Ureter (tissue), 1 donor: Measurements from ENCODE around the gene PPP1R3G. TPM values are rescaled to one million over a fixed set of nuclear protein-coding genes. Genes with fewer than 3 reads are reported as not detected.

Source experiments
- DNase-seq: peaks from one replicate; pipeline ENCODE4 v3.0.0-alpha.2; 2020; ENCODE audit warnings: low spot score
- total RNA-seq: library from RNA; stranded (reverse); gene quantifications from one replicate; pipeline ENCODE4 v1.2.4, GENCODE V29; 2023
- donor health status: DM: yes; HTN: yes; CAD: no.

PPP1R3G gene
- total RNA-seq, 1 donor from 2014 or later = 2.9 TPM

GRCh38 chr6:5072440-5072839 lies 12.7 kb upstream of the PPP1R3G start:
- DNase-seq = no peak

GRCh38 chr6:5073992-5074391 lies 11.1 kb upstream of the PPP1R3G start:
- DNase-seq = no peak

- no peak for DNase-seq
Observed at GRCh38 chr6:5076931-5077330, 8.2 kb upstream of the PPP1R3G start.

GRCh38 chr6:5078121-5078669 lies 6.9 kb upstream of the PPP1R3G start:
- no peak for DNase-seq

- no peak for DNase-seq
Observed at GRCh38 chr6:5079692-5080091, 5.4 kb upstream of the PPP1R3G start.

- DNase-seq = no peak
Observed at GRCh38 chr6:5080574-5080973, 4.6 kb upstream of the PPP1R3G start.

- DNase-seq = no peak
Observed at GRCh38 chr6:5081182-5081581, 4.0 kb upstream of the PPP1R3G start.

GRCh38 chr6:5081955-5082354 lies 3.2 kb upstream of the PPP1R3G start:
- DNase-seq = no peak

GRCh38 chr6:5082487-5083306 lies 2.4 kb upstream of the PPP1R3G start:
- DNase-seq = peak; percentile 80

- no peak for DNase-seq
Observed at GRCh38 chr6:5083307-5083583, 1.9 kb upstream of the PPP1R3G start.

GRCh38 chr6:5083813-5084359 lies 1.3 kb upstream of the PPP1R3G start:
- DNase-seq = no peak

GRCh38 chr6:5084360-5084780 lies 771 bp upstream of the PPP1R3G start:
- DNase-seq = peak; percentile 64

GRCh38 chr6:5085648-5086293 lies 630 bp downstream of the PPP1R3G start:
- DNase-seq = no peak

GRCh38 chr6:5086294-5086890 lies 1.3 kb downstream of the PPP1R3G start:
- DNase-seq = no peak

GRCh38 chr6:5087389-5087788 lies 2.2 kb downstream of the PPP1R3G start:
- DNase-seq = no peak

- no peak for DNase-seq
Observed at GRCh38 chr6:5088780-5089179, 3.6 kb downstream of the PPP1R3G start.

- DNase-seq = no peak
Observed at GRCh38 chr6:5089481-5090438, 4.6 kb downstream of the PPP1R3G start.

GRCh38 chr6:5090603-5091002 lies 5.5 kb downstream of the PPP1R3G start:
- no peak for DNase-seq

GRCh38 chr6:5091210-5092069 lies 6.3 kb downstream of the PPP1R3G start:
- DNase-seq = no peak

GRCh38 chr6:5093231-5094015 lies 8.3 kb downstream of the PPP1R3G start:
- no peak for DNase-seq
